GM23338 (cell line): Measurements from ENCODE around the gene ANKRD23. TPM values are rescaled to one million over a fixed set of nuclear protein-coding genes. Genes with fewer than 3 reads are reported as not detected.

ENCODE experiments used
- ATAC-seq: fragments of 200-7000 bp; cut with Tn5 transposase; 3 replicates; pipeline ENCODE4 v1.9.1; 2020
- DNase-seq: peaks from one replicate; pipeline ENCODE4 v3.0.0-alpha.2; 2015; ENCODE audit warnings: low spot score
- H2AFZ ChIP-seq: fragments of 200-600 bp; sonication (generic); 2 replicates; pipeline ENCODE4 v1.8.0; 2016; ENCODE audit warnings: antibody characterized with exemption, mild to moderate bottlenecking, moderate library complexity
- H3F3A ChIP-seq: fragments of 200-600 bp; sonication (generic); replicated peaks from 2 replicates; pipeline ENCODE4 v1.8.0; 2017; ENCODE audit warnings: antibody characterized with exemption, mixed run types, low read depth
- H3K27ac ChIP-seq: fragments of 200-600 bp; sonication (generic); 2 replicates; pipeline ENCODE4 v1.6.1; 2016; ENCODE audit warnings: low read depth
- H3K27me3 ChIP-seq: fragments of 200-600 bp; sonication (generic); 2 replicates; pipeline ENCODE4 v1.8.0; 2016; ENCODE audit warnings: mild to moderate bottlenecking, mixed run types, moderate library complexity; ENCODE audit not compliant: insufficient read depth
- H3K36me3 ChIP-seq: fragments of 200-600 bp; sonication (generic); 2 replicates; pipeline ENCODE4 v1.8.0; 2016; ENCODE audit warnings: mild to moderate bottlenecking; ENCODE audit not compliant: insufficient read depth
- H3K4me1 ChIP-seq: fragments of 200-600 bp; sonication (generic); 2 replicates; pipeline ENCODE4 v1.8.0; 2016; ENCODE audit warnings: mild to moderate bottlenecking, moderate library complexity; ENCODE audit not compliant: insufficient read depth
- H3K4me2 ChIP-seq: fragments of 200-600 bp; sonication (generic); 2 replicates; pipeline ENCODE4 v1.7.1; 2017; ENCODE audit warnings: mixed run types
- H3K4me3 ChIP-seq: fragments of 200-600 bp; sonication (generic); 2 replicates; pipeline ENCODE4 v1.6.1; 2016; ENCODE audit warnings: mixed run types
- H3K79me2 ChIP-seq: fragments of 200-600 bp; sonication (generic); replicated peaks from 2 replicates; pipeline ENCODE4 v1.8.0; 2017; ENCODE audit warnings: mild to moderate bottlenecking; ENCODE audit not compliant: insufficient read depth
- H3K9me2 ChIP-seq: fragments of 200-600 bp; sonication (generic); 2 replicates; pipeline ENCODE4 v1.8.0; 2017; ENCODE audit not compliant: insufficient read depth
- H4K20me1 ChIP-seq: fragments of 200-600 bp; sonication (generic); replicated peaks from 2 replicates; pipeline ENCODE4 v1.8.0; 2017; ENCODE audit warnings: mild to moderate bottlenecking; ENCODE audit not compliant: insufficient read depth
- H3K27ac Mint-ChIP-seq: 2 replicates; pipeline ENCODE4 v1.8.0; 2020; ENCODE audit warnings: inconsistent platforms, mild to moderate bottlenecking, moderate library complexity, mixed read lengths
- H3K27me3 Mint-ChIP-seq: 3 replicates; pipeline ENCODE4 v1.8.0; 2022; ENCODE audit warnings: low read depth, mild to moderate bottlenecking, moderate library complexity, mixed read lengths, inconsistent platforms; ENCODE audit not compliant: insufficient read depth, poor library complexity
- H3K36me3 Mint-ChIP-seq: 3 replicates; pipeline ENCODE4 v1.8.0; 2021; ENCODE audit warnings: low read depth, mild to moderate bottlenecking, inconsistent platforms, moderate library complexity, mixed read lengths
- H3K4me1 Mint-ChIP-seq: 3 replicates; pipeline ENCODE4 v1.8.0; 2020; ENCODE audit warnings: mild to moderate bottlenecking, inconsistent platforms, mixed read lengths
- H3K4me3 Mint-ChIP-seq: 3 replicates; pipeline ENCODE4 v1.8.0; 2021; ENCODE audit warnings: moderate library complexity, mild to moderate bottlenecking, inconsistent platforms, mixed read lengths
- H3K9me3 Mint-ChIP-seq: 3 replicates; pipeline ENCODE4 v1.8.0; 2020; ENCODE audit warnings: moderate library complexity, mild to moderate bottlenecking, inconsistent platforms, mixed read lengths
- CREB1 ChIP-seq: fragments of 250-450 bp; sonication (Bioruptor Pico); IDR thresholded peaks from 2 replicates; pipeline ENCODE4 v1.5.0; 2020; ENCODE audit warnings: low read depth, mild to moderate bottlenecking, moderate library complexity
- CTCF ChIP-seq, 2 experiments: fragments of 200-600 bp in 1 of 2; sonication (generic) in 1 of 2; conservative IDR thresholded peaks; 2 replicates each; pipeline versions ENCODE4 v1.5.1 to v1.6.1; 2016 to 2017; ENCODE audit warnings: antibody characterized with exemption in 2 of 2, low read depth in 2 of 2, mild to moderate bottlenecking in 2 of 2, moderate library complexity in 1 of 2
- EZH2 ChIP-seq: fragments of 200-600 bp; sonication (generic); IDR thresholded peaks from one replicate; pipeline ENCODE4 v1.8.0; 2017; ENCODE audit warnings: antibody characterized with exemption, mild to moderate bottlenecking, low read depth; ENCODE audit not compliant: unreplicated experiment
- JUNB ChIP-seq: IDR thresholded peaks from one replicate; pipeline ENCODE4 v1.6.1; 2016; ENCODE audit warnings: antibody characterized with exemption; ENCODE audit not compliant: unreplicated experiment
- NANOG ChIP-seq: IDR thresholded peaks from 2 replicates; pipeline ENCODE4 v1.6.1; 2016; ENCODE audit warnings: antibody characterized with exemption, borderline replicate concordance
- REST ChIP-seq: IDR thresholded peaks from one replicate; pipeline ENCODE4 v1.6.1; 2018; ENCODE audit warnings: antibody characterized with exemption; ENCODE audit not compliant: unreplicated experiment
- STAT1 ChIP-seq: IDR thresholded peaks from one replicate; pipeline ENCODE4 v1.6.1; 2016; ENCODE audit warnings: antibody characterized with exemption; ENCODE audit not compliant: unreplicated experiment
- ZNF114 ChIP-seq: fragments of 250-450 bp; sonication (Bioruptor Pico); IDR thresholded peaks from 2 replicates; pipeline ENCODE4 v1.5.0; 2020; ENCODE audit warnings: mild to moderate bottlenecking, moderate library complexity
- ZNF331 ChIP-seq: fragments of 250-450 bp; sonication (Bioruptor Pico); IDR thresholded peaks from 2 replicates; pipeline ENCODE4 v1.5.0; 2020; ENCODE audit warnings: low read depth, mild to moderate bottlenecking, moderate library complexity
- polyA plus RNA-seq: library from polyadenylated mRNA; unstranded; fragments of >200 nt; fragmentation: Nextera tagmentation; extraction: Ambion mirVana; gene quantifications from 2 replicates; pipeline ENCODE4 v1.2.1, GENCODE V29; 2016
- total RNA-seq: library from RNA; depleted of rRNA; stranded (reverse); fragments of >200 nt; shearing (Covaris generic); gene quantifications from 2 replicates; pipeline ENCODE4 v1.2.3, GENCODE V29; 2014
- TF ChIP-seq, protein P1 (sequence below): IDR thresholded peaks from 2 replicates; pipeline ENCODE4 v1.6.1; 2016; ENCODE audit warnings: antibody characterized with exemption

ANKRD23 gene
- total and polyA plus RNA-seq, 2 experiments from 2014 or later = 4.0 to 5.0 TPM

- no peak for TF ChIP-seq STAT1
- no peak for TF ChIP-seq JUNB
- no peak for TF ChIP-seq ZNF331
- no peak for TF ChIP-seq CREB1 (CRISPR knock-in tag)
- TF ChIP-seq CTCF (conservative IDR thresholded peaks at IDR 0.05; ENCODE audit: low read depth in 2 of 2) = no peak
- TF ChIP-seq, protein P1, sequence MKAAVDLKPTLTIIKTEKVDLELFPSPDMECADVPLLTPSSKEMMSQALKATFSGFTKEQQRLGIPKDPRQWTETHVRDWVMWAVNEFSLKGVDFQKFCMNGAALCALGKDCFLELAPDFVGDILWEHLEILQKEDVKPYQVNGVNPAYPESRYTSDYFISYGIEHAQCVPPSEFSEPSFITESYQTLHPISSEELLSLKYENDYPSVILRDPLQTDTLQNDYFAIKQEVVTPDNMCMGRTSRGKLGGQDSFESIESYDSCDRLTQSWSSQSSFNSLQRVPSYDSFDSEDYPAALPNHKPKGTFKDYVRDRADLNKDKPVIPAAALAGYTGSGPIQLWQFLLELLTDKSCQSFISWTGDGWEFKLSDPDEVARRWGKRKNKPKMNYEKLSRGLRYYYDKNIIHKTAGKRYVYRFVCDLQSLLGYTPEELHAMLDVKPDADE = no peak
- TF ChIP-seq ZNF114 (CRISPR knock-in tag) = no peak
- no peak for TF ChIP-seq EZH2
- no peak for TF ChIP-seq NANOG
- no peak for TF ChIP-seq REST
Measured at GRCh38 chr2:96792772-96793749, 50.8 kb downstream of the ANKRD23 start (continued).

DNA sequence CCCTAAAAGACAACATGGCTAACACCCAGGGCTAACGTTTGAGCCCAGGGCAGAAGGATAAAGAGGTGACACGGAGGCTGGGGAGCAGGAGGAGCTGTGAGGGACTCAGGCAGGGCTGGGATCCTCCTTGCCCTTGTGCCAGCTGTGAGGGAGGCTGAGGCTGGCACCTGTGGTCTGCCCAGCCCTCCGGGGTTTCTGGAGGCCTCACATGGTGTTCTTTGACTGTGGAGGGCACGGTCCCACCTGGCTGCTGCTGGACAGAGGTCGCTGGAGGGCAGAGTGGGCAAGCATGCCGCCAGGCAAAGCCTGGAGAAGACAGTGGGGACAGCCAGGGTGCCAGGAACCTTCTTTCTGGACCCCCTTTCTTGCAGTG is 54.6 kb downstream of the ANKRD23 start:
- no peaks in the 10 kb centered on the region for H3K36me3 Mint-ChIP-seq
- H3K27me3 ChIP-seq = no peaks in the 10 kb centered on the region
- H3K27ac ChIP-seq = no peak overlapping the region
- no peaks in the 10 kb centered on the region for H3K79me2 ChIP-seq
- H3K4me1 ChIP-seq = no peaks in the 10 kb centered on the region
- no peak for DNase-seq
- no peaks in the 10 kb centered on the region for H3F3A ChIP-seq
- no peaks in the 10 kb centered on the region for H3K9me2 ChIP-seq
- H2AFZ ChIP-seq = no peak overlapping the region
- no peaks in the 10 kb centered on the region; the same call in 1 of the 2 replicates for H4K20me1 ChIP-seq
- no peaks in the 10 kb centered on the region for H3K36me3 ChIP-seq
- no peak overlapping the region for H3K4me2 ChIP-seq
- peaks cover 5% of the 10 kb centered on the region; the same call in 2 of the 3 replicates for H3K4me1 Mint-ChIP-seq
- H3K27me3 Mint-ChIP-seq = peaks cover 8% of the 10 kb centered on the region
- H3K9me3 Mint-ChIP-seq = no peaks in the 10 kb centered on the region
- H3K4me3 ChIP-seq = no peak overlapping the region
- no peak for ATAC-seq
- H3K27ac Mint-ChIP-seq = no peak overlapping the region; the same call in 1 of the 2 replicates
- H3K4me3 Mint-ChIP-seq = no peak overlapping the region
- no peak for TF ChIP-seq CTCF (conservative IDR thresholded peaks at IDR 0.05; ENCODE audit: low read depth in 2 of 2)
